C4-2B (cell line): ENCODE measurements around the gene RNLS.

ENCODE experiments used
- CTCF ChIP-seq: fragments of 450-650 bp; conservative IDR thresholded peaks from 2 replicates; pipeline ENCODE4 v1.5.1; 2017; ENCODE audit warnings: mild to moderate bottlenecking
- ZFX ChIP-seq: fragments of 450-650 bp; IDR thresholded peaks from 2 replicates; pipeline ENCODE4 v1.6.1; 2017

GRCh38 chr10:88227342-88228018, 355.6 kb downstream of the RNLS start:
- TF ChIP-seq CTCF (no peak), ZFX (no peak)
